Right lobe of liver (tissue), 6 donors: ENCODE results near the gene EYA4. TPM values are rescaled to one million over a fixed set of nuclear protein-coding genes. Genes with fewer than 3 reads are reported as not detected.

Experiments
- ATAC-seq, 4 donors: fragments of 200-7000 bp; cut with Tn5 transposase; one replicate each; pipeline ENCODE4 v1.9.1; 2020; ENCODE audit warnings: mild to moderate bottlenecking in 4 of 4, moderate library complexity in 4 of 4
- DNase-seq, 3 donors: peaks; one replicate each; pipeline ENCODE4 v3.0.0-alpha.2; 2020
- H3K27ac ChIP-seq, 3 donors: fragments of 200-600 bp; one replicate each; pipeline ENCODE4 v1.8.0; 2022
- H3K27me3 ChIP-seq, 2 donors: fragments of 200-600 bp; one replicate each; pipeline ENCODE4 v1.8.0; 2022
- H3K36me3 ChIP-seq, 4 donors: fragments of 200-600 bp; sonication (generic) in 1 of 4; one replicate each; pipeline versions ENCODE4 v1.5.1 to v1.8.0; 2017 to 2022; ENCODE audit warnings: control low read depth in 1 of 4
- H3K4me1 ChIP-seq, 4 donors: fragments of 200-600 bp; sonication (generic) in 1 of 4; one replicate each; pipeline versions ENCODE4 v1.5.1 to v1.8.0; 2017 to 2022; ENCODE audit warnings: control low read depth in 1 of 4
- H3K4me3 ChIP-seq, 3 donors: fragments of 200-600 bp; one replicate each; pipeline ENCODE4 v1.8.0; 2022
- H3K9me3 ChIP-seq, 4 donors: fragments of 200-600 bp; sonication (generic) in 1 of 4; one replicate each; pipeline versions ENCODE4 v1.5.1 to v1.8.0; 2017 to 2022; ENCODE audit warnings: control low read depth in 1 of 4
- POLR2A ChIP-seq: fragments of 450-650 bp; IDR thresholded peaks from one replicate; pipeline ENCODE4 v1.6.1; 2017; ENCODE audit warnings: antibody characterized with exemption, mild to moderate bottlenecking
- WGBS: methylation state at CpG from one replicate; pipeline ENCODE4 v1.1.6; 2018; ENCODE audit warnings: low coverage, low lambda C conversion rate; ENCODE audit not compliant: insufficient coverage; ENCODE audit errors: missing lambda C conversion rate; 5-methylcytosine and 5-hydroxymethylcytosine counted together
- intact Hi-C, 2 donors: fragments of 100-400 bp; cut with DNase I; formaldehyde crosslinking; loops; one replicate each; pipeline versions ENCODE4 v1.11.2 to v1.14.1; 2022
- long read RNA-seq: library from polyadenylated mRNA; unstranded; transcript quantifications from one replicate; pipeline ENCODE4 v2.0.0, GENCODE V29; 2019
- total RNA-seq, 6 experiments: library from RNA; depleted of rRNA in 2 of 6; stranded (reverse); fragments of >200 nt in 2 of 6; fragmentation: NEBNext Ultra II Directional in 3 of 6; extraction: Animal tissue kit (Norgen Biotek cat#: 25700) in 3 of 6; gene quantifications; one replicate each; pipeline versions ENCODE4 v1.1.0 to v1.2.4, GENCODE V29; 2016 to 2023
- TF ChIP-seq, protein P1 (sequence below), 4 donors: fragments of 200-600 bp in 3 of 4; fragments of 450-650 bp in 1 of 4; IDR thresholded peaks; one replicate each; pipeline versions ENCODE4 v1.5.1 to v1.8.0; 2016 to 2022; ENCODE audit warnings: antibody characterized with exemption in 4 of 4, mild to moderate bottlenecking in 2 of 4
- donor health status: DM: no; HTN: yes; CAD: no.
- donor health status: DM: no; HTN: no; CAD: no.
- donor health status: DM: no; HTN: no; CAD: no.
- donor health status: DM: no; HTN: yes; CAD: no.
- donor health status: DM: no; HTN: yes; CAD: no.

EYA4 gene, protein sequence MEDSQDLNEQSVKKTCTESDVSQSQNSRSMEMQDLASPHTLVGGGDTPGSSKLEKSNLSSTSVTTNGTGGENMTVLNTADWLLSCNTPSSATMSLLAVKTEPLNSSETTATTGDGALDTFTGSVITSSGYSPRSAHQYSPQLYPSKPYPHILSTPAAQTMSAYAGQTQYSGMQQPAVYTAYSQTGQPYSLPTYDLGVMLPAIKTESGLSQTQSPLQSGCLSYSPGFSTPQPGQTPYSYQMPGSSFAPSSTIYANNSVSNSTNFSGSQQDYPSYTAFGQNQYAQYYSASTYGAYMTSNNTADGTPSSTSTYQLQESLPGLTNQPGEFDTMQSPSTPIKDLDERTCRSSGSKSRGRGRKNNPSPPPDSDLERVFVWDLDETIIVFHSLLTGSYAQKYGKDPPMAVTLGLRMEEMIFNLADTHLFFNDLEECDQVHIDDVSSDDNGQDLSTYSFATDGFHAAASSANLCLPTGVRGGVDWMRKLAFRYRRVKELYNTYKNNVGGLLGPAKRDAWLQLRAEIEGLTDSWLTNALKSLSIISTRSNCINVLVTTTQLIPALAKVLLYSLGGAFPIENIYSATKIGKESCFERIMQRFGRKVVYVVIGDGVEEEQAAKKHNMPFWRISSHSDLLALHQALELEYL
- total RNA-seq, result under 1 TPM in 5 of 6 experiments, not detected in 1; 0.09 to 0.37 (median 0.35) TPM
- long read RNA-seq, result 0 reads

DNA sequence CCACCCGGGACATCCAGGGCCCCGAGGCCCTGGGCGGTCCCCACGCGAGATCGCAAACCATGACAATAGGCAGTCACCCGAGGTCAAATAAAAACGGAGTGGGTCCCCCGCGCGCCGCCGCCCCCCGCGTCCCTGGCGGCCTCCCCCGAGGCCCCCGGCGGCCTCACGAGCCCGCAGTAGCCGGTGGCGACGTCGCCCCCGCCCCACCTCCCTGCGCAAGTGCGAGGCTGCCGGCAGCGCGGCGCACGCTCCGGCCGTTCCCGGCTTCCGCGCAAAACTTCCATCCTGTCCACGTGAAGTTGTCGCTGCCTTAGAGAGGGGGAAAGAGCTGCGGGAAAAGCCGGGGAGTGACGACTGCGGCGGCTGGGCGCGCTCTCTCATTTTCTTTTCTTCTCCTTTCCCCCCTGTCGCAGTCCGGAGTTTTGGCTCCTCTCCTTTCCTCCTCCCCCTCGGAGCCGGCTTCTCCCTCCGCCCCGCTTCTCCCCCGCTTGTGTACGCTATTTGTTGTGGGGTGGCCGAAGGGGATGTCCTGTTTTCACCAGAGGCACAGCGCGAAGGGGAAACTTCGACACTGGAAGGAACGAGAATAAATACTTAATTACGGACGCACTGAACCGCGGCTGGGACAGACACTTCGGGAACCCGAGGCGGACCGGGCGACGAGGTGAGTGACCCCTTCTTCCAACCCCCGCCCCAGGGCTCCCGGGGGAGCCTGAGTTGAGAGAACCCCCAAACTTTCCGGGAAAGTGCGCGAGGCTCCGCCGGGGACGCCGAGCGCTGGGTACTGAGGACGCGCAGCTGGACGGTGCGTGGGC lies at the start of gene EYA4:
TSS of gene EYA4 (plus strand) at position 272 of the 815 bp plus-strand sequence. CDS start 33,424 bp downstream, outside the sequence.
- Histone ChIP-seq H3K27ac (no peak within 1 kb of the TSS), H3K4me3 (peak within 1 kb of the TSS; percentile 5 to 31 (median 10)), H3K9me3 (no peaks in the 10 kb centered on the region), H3K4me1 (peaks cover 0 to 13% (median 0%) of the 10 kb centered on the region in 4 donors), H3K36me3 (no peaks in the 10 kb centered on the region), H3K27me3 (peaks cover 7 to 22% of the 10 kb centered on the region in 2 donors)
- DNase-seq (no peak), ATAC-seq (peak; percentile 21 to 47 (median 40))
- 1% methylated on average over 36 of the region's 84 CpGs for WGBS
- TF ChIP-seq, protein P1, sequence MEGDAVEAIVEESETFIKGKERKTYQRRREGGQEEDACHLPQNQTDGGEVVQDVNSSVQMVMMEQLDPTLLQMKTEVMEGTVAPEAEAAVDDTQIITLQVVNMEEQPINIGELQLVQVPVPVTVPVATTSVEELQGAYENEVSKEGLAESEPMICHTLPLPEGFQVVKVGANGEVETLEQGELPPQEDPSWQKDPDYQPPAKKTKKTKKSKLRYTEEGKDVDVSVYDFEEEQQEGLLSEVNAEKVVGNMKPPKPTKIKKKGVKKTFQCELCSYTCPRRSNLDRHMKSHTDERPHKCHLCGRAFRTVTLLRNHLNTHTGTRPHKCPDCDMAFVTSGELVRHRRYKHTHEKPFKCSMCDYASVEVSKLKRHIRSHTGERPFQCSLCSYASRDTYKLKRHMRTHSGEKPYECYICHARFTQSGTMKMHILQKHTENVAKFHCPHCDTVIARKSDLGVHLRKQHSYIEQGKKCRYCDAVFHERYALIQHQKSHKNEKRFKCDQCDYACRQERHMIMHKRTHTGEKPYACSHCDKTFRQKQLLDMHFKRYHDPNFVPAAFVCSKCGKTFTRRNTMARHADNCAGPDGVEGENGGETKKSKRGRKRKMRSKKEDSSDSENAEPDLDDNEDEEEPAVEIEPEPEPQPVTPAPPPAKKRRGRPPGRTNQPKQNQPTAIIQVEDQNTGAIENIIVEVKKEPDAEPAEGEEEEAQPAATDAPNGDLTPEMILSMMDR (IDR thresholded peaks at IDR 0.05), result no peak
- TF ChIP-seq POLR2A, result no peak
- intact Hi-C loops, result no loop called here

DNA sequence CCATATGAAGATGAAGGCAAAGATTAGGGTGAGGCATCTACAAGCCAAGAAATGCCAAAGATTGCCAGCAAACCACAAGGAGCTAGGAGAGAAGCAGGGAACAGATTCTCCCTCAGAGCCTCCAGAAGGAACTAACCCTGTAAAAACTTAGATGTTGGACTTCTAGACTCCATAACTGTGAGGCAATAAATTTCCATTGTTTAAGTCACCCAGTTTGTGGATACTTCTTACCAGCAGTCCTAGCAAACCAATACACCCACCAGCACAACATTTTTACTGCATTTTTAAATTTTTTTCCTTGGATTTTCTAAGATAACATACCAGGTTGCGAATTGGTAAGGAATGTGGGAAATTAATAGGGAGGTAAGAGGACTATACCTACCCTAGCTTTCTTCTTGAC lies 47.8 kb upstream of the EYA4 start:
- ATAC-seq, result no peak
- Histone ChIP-seq H3K36me3 (no peaks in the 10 kb centered on the region), H3K4me3 (no peak overlapping the region), H3K9me3 (no peaks in the 10 kb centered on the region), H3K27ac (no peak overlapping the region), H3K4me1 (no peaks in the 10 kb centered on the region), H3K27me3 (peaks cover 0 to 6% of the 10 kb centered on the region in 2 donors)
- 46% methylated on average over 1 of the region's 1 CpG for WGBS
- TF ChIP-seq POLR2A, result no peak
- TF ChIP-seq, protein P1 (IDR thresholded peaks at IDR 0.05), result no peak
- DNase-seq, result no peak
- intact Hi-C loops, result no loop called here

DNA sequence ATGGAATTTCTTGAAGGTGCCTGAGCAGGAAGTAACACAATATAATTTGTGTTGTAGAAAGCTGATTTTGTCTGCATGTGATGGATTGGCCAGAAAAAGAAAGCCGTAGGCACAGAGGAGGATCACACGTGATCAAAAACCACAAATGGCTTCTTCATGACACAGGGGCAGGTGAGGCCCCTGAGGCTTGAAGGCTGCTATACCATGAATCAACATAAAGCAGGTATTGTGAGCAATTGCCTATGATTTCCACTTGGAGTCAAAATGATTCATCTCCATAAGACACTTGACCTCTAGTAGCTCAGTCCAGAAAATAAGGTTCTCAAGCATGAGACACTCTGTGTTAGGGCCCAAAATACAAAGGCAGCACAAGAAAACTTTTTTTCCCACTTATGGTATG lies 42.4 kb upstream of the EYA4 start:
- Histone ChIP-seq H3K4me3 (no peak overlapping the region), H3K27ac (no peak overlapping the region), H3K9me3 (no peaks in the 10 kb centered on the region), H3K27me3 (no peaks in the 10 kb centered on the region), H3K36me3 (no peaks in the 10 kb centered on the region), H3K4me1 (no peaks in the 10 kb centered on the region)
- intact Hi-C loops, result no loop called here
- TF ChIP-seq POLR2A, result no peak
- TF ChIP-seq, protein P1 (IDR thresholded peaks at IDR 0.05), result no peak
- no peak for DNase-seq
- no peak for ATAC-seq
- 50% methylated on average over 2 of the region's 2 CpGs for WGBS

DNA sequence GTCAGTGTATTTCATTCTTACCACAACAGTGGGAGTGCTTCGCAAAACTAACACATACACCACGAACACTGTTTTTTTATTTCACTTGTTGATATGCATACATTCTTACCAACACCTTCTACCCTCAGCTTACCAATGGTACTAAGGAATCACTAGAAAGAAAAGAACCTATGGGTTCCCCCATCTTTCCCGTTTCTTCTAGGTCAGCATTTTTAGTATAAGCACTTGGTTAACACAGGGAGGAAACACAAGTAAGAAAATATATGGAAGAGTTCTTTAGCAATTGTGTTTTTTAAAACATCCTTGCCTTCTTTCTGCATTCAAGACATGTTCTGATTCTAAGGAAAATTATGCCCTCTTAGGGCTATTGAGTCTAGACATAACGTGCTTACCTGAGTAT lies 39.9 kb upstream of the EYA4 start:
- Histone ChIP-seq H3K4me1 (no peaks in the 10 kb centered on the region), H3K27ac (no peak overlapping the region), H3K9me3 (no peaks in the 10 kb centered on the region), H3K4me3 (no peak overlapping the region), H3K36me3 (no peaks in the 10 kb centered on the region), H3K27me3 (no peaks in the 10 kb centered on the region)
- intact Hi-C loops, result no loop called here
- DNase-seq, result no peak
- TF ChIP-seq, protein P1 (IDR thresholded peaks at IDR 0.05), result no peak
- no peak for TF ChIP-seq POLR2A
- ATAC-seq, result no peak
- 69% methylated on average over 4 of the region's 4 CpGs for WGBS
